HG03460 (cell line): Measurements from ENCODE around the gene TMCC3.
"Not testable (repeated sequence)": the region's sequence is repeated elsewhere in the genome, so short reads cannot be mapped to it uniquely, and the experiment has no call there.

Experiments used
- ATAC-seq: cut with Tn5 transposase; IDR thresholded peaks from one replicate; pipeline ENCODE4 v1.9.1; 2021; ENCODE audit not compliant: unreplicated experiment

TMCC3 gene

DNA sequence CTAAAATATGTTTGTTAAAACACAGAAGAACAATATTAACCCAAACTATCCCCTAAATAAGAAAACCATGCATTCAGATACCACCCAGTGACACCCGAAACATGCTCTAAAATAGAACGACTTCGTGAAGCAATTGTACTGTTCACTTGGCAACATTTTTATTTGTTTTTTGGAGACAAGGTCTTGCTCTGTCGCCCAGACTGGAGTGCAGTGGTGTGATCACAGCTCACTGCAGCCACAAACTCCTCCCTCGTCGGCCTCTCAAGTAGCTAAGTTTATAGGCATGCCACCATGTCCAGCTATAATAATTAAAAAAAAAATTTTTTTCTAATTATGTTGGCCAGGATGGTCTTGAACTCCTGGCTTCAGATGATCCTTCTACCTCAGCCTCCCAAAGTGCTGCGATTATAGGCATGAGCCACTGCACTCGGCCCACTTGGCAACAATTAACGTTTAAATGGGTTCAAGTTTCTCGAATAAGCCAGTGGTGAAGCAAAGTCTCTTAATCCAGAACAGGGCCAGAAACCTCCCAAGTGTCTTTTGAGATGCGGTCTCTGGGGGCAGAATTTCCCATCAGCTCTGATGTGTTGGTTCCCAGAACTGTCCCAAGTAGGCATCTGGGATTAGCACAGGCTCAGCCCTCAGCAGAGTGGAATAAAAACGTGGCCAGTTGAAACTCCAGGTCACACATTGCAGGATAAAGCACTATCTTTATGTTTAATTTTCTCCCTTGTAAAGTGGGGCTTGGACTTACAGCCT lies 74.5 kb downstream of the TMCC3 start:
- no peak for ATAC-seq

DNA sequence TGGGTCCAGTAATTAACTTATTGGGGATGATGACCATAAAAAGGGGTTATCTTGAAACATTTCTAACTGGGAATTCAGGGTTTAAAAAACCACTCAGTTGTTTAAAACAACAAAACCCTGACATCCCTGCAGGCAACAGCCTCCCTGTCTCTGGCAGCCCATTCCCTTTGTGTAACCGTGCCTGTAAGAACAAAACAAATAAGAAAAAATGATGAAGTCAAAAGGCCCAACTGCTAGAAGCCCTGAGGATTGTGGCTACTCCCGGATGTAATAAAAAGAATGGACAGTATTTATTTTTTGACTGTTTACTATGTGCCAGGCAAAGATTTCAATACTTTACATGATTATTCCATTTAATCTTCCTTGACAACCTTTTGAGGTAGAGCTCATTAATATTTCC lies 75.3 kb downstream of the TMCC3 start:
- ATAC-seq: no peak

DNA sequence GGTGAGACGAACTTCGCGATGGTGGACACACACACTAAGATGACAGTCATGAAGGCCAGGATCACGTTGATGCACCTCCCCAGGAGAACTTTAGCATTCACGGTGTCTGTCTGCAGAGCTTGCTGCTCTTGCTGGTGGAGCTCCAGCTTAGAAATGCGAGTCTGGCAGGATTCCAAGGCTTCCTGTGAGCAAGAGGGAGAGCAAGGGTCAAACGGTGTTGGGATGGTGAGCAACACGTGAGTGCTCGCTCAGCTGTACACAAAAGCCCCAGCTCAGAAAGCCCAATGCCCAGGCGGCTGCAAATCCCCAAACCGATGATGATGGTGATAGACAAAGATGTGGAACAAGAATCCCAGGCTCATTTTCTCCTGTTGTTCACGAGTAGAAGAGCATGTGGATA lies 78.8 kb downstream of the TMCC3 start:
- ATAC-seq: no peak

DNA sequence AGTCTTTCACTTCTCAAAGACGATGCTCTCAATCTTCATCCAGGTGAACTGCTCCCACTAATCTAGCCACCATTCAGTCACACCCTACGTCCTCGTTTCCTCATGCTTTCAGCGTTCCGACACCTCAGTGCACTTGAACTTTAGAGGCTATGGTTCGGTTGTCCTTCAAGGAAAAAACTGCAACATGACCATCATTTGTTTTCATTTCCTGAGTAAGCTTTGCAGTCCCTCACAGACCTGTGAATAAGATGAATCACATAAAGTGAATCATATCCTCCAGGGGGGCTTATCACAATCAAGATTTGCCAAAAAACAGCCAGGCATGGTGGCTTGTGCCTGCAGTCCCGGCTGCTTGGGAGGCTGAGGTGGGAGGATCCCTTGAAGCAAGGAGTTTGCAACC lies 80.2 kb downstream of the TMCC3 start:
- ATAC-seq: no peak

DNA sequence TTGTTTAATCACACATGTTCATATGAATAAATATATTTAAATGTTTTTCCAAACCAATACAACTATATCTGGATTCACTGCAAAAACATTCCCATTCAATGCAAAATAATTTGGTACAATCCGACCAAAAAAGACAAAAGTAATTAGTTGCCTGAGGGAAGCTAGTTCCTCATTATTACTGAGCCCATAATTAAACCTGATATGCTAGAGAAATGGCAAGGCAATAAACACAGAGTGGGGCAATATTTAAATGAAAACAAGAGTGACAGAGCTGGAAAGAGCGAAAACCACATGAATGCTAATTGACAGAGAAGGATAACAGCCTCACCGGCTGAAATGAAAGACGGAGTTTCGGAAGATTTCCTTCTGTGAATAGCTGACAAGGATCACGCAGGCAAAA lies 82.6 kb downstream of the TMCC3 start:
- ATAC-seq: no peak

DNA sequence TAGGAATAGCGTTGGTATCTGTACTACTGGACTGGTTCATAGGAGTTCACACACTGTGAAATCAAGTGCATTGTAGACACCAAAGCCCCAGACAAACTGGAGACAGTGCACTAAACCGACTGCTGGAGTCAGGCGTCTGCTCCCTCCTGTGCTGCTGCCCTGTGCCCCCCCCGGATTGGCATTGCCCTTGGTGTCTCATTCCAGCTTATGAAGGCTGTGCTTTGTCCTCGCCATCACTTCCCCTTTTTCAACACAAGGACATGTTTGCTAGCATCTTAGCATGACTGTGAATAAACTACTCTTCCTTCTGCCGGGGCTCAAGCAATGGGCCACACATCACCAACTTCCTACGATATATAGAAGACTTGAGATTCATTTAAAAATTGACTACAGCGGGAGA lies 84.0 kb downstream of the TMCC3 start:
- ATAC-seq: no peak

DNA sequence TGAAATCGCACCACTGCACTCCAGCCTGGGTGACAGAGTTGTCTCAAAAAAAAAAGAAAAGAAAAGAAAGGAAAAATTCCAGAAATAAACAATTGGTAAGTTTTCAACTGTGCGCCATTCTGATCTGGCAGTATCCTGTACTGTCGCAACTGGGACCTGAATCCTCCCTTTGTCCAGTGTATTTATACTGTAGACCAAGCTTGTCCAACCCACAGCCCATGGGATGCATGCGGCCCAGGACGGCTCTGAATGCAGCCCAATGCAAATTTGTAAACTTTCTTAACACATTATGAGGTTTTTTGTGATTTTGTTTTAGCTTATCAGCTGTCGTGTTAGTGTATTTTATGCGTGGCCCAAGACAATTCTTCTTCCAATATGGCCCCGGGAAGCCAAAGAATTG lies 84.7 kb downstream of the TMCC3 start:
- ATAC-seq: no peak

DNA sequence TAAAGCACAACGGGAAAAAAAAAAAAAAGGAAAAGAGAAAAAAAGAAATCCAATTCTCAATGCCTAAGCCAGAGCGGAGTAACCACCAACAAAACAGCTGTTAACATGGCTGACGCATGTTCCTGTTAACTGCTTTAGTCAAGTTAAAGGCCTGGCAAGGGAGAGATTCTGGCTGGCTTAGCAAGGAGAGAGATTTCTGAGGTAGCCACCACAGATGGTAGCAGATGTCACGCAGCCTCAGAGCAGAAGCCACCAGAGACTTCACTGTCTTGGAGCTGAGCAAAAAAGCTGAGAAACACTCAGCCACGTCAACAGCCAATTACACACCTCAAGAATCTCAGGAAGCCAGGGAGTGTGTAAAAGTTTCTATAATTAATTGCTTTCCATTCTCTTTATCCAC lies 87.1 kb downstream of the TMCC3 start:
- ATAC-seq: no peak

DNA sequence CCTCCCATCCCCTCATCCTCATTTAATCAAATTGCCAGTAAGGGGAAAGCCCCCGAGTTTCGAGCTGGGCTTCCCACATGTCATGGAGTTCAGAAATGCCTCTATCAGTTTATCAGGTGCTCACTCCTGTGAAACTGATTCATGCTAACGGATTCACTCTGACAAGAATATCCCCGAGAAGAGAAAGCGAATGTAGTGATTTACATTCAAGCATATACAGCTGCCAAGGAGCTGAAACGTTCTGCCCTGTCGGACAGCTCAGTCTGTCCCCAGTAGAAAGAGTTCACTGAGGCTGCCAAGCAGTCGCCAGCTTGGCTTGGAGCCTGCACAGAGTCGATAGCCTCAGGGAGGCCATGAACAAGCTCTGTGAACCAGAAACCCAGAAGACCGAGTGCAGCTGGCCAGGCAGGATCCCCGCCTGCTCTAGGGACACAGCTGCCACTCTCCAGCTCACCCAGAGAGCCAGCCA lies 88.4 kb downstream of the TMCC3 start:
- peak; percentile 77 for ATAC-seq

DNA sequence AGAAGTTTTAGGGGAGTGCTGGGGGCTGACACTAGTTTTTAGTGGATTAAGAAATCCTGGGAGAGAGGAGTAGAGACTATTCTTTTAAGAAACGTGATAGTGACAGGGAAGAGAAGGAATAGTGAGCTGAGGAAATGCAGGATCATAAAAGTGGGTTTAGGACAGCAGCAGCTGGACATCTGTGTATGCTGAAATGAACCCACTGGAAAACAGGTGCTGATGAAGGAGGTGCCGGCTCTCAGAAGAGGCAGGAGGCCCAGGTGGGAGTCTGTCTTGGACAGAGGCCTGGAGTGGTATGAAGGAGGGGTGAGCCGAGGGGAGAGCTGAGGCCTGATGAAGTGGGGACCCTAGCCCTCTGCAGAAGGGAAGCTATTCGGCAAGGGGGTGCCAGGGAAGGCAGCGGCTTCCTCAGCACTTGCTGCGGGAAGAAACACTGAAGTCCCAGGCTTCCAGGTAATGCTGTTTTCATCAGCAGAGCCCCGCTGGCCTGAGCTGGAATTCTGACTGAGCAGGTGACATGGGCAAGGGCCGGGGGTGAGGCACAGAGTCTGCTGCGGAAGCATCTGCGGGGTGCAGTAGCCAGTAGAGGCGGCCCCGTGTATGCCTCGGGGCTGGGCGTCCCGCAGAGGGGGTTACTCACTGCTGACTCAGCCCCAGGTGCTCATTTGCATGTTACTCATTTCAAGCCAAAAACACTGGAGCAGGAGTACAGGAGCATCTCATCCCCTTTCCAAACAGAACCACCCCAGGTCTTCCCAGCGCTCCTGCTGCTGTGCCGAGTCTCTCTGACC lies 89.7 kb downstream of the TMCC3 start:
- peak; percentile 65 for ATAC-seq

DNA sequence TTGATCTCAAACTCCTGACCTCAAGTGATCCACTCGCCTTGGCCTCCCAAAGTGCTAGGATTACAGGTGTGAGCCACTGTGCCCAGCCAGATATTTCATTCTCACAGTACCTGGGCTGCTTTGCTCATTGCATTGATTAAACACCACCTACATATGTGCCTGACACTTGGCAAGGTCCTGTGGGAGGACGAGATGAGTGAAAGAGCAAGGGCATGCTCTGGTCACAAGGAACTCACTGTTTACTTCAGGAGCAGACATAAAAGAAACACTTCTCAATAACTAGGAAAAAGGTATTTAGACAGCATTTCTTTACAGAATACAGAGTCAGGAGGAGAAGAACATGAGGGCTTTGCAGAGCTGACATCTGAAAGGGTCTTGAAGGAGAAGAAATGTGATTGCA lies 91.7 kb downstream of the TMCC3 start:
- ATAC-seq: no peak

DNA sequence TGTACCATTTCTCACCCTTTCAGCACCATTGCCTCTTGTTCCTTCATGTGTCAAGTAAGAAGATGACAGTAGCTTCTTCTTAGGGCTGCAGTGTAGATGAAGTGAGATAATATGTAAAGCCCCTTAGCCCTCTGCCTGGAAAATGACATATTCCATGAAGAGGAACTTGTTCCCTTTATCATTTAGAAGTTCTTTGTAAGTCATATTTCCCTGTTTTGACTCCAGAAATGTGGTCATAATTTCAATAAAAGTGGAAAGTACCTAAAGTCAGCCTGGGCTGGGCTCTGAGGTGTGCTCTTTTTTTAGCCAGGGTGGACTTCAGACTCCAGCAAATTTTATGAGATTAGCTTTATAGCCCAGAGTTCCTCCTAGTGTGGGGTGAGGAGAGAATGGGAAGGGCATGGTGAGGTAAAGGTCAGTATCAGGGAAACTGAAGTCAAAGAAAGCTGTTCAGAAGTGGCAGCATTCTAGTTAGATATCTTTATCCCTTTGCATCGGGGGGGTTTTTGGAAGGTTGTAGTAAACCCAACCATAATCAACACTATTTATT lies 92.5 kb downstream of the TMCC3 start:
- ATAC-seq: no peak

DNA sequence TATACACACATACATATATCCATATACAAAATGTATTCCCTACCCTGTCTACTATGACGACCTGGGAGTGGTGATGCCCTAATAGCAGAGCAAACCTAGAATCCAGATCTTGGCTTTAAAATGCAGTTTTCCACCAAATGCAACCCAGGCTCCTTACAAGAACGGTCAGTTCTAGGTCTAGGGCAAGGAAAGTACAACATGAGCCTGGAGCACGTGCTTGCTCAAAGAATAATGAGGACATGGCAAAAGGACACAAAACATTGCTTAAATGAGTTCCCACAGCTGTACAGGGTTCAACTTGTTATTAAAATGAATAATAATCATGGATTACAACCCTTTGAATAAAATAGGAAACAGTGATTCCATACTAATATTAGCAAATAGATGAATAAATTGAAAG lies 94.7 kb downstream of the TMCC3 start:
- no peak for ATAC-seq

DNA sequence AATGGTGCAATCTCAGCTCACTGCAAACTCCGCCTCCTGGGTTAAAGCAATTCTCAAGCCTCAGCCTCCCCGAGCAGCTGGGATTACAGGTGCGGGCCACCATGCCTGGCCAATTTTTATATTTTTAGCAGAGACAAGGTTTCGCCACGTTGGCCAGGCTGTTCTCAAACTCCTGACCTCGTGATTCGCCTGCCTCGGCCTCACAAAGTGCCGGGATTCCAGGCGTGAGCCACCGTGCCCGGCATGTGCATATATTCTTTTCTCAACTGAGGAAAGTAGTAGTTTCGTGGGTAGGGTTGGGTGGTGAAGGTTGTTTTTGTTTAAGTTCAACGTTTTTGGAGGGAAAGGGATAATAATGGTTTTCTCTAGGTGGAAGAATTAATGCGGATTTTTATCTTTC lies 96.5 kb downstream of the TMCC3 start:
- no peak for ATAC-seq

DNA sequence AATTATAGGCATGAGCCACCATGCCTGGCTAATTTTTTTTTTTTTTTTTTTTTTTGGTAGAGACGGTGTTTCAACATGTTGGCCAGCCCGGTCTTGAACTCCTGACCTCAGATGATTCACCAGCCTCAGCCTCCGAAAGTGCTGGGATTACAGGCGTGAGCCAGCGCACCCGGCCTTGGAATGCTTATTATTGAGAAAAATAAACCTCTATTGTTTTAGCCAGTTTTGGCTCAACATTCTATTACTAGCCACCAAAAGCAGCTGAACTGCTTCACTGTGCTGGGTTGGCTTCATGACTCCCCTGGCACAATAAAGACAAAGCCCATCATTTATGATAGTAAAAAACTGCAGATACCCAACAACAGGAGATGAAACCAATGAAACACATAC lies 97.2 kb downstream of the TMCC3 start:
- ATAC-seq: no peak

DNA sequence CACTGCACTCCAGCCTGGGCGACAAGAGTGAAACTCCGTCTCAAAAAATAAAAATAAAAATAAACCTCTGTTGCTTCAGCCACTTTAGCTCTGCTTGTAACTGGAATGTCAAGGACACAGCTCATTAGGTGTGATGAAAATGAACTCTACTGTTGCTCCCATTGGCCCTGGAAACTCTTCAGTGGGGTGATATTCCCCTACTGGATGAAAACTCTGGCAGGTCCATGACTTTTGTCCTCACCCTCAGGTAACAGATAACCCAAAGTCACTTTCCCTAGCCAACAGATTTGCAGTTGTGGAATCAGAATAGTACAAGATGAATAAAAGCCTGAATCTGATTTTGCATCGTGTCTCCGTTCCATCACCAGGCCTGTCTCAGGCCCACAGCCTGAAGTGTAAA lies 98.5 kb downstream of the TMCC3 start:
- ATAC-seq: no peak

DNA sequence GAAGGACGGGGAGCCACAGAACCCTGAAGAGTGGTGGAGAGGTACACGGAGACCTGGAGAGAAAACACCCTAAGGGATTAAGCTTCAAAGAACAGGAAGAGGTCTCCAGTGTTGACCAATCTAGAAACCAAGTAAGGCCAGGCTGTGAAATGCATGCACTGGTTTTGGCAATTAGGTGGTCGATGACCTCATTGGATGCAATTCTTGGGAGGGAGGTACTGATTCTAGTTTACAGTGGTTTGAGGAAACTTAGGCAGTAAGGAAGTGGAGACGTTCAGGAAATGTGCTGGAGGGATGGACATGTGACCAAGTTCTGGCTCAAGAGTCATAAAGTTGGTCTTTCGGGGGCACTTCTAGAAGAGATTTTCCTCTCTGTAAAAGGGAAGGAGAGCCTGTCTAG lies 99.4 kb downstream of the TMCC3 start:
- no peak for ATAC-seq

DNA sequence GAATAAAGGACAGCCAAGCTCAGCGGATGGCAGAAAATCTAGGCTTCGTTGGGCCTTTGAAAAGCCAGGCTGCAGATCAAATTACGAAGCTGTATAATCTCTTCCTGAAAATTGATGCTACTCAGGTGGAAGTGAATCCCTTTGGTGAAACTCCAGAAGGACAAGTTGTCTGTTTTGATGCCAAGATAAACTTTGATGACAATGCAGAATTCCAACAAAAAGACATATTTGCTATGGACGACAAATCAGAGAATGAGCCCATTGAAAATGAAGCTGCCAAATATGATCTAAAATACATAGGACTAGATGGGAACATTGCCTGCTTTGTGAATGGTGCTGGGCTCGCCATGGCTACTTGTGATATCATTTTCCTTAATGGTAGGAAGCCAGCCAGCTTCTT lies 101.5 kb downstream of the TMCC3 start:
- ATAC-seq: not testable (repeated sequence)

DNA sequence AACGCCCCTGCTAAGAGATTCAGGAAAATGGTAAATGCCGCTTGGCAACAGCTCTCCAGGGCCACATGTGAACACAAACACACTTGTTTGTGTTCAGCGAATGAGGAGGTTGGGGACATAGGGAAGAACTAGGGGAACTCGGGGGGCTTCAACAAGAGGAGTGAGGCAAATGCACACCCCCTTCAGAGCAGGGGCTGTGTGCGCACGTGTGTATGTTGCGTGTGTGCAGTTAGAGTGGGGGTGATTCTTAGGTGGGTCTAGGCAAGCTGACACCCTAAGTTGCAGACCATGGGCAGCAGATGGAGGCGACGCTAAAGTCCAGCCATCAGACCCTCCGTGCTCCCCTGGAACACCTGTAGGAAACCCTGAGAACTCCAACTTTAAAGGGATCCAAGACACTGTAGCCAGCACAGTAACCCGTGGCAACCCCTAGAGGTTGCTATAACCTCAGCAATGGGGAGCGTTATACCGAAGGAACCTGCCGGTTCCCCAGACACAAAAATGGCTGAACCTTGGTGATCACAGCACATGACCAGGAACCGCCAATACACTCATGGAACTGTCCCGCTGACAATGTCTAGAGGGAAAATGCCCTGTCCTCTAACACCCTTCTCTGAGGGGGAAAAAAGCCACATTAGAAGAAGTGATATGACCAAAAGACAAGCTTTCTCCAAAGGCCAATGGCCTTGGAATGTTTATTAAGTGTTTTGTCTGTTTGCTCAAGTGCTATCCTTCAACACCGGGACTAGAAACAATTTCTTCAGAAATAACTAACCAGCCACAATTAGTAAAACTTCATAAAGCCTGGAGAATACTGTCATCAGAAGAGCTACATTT lies 104.2 kb downstream of the TMCC3 start:
- ATAC-seq: no peak

DNA sequence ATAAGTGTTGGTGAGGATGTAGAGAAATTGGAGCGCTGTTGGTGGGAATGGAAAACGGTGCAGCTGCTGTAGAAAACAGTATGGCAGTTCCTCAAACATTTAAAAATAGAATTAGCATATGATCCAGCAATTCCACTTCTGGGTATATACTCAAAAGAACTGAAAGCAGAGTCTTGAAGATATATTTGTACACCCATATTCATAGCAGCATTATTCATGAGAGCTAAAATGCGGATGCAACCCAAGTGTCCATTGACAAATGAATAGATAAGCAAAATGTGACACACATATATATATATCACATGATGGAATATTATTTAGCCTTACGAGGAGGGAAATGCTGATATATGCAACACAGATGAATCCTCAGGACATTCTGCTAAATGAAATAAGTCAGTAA lies 106.0 kb downstream of the TMCC3 start:
- no peak for ATAC-seq

DNA sequence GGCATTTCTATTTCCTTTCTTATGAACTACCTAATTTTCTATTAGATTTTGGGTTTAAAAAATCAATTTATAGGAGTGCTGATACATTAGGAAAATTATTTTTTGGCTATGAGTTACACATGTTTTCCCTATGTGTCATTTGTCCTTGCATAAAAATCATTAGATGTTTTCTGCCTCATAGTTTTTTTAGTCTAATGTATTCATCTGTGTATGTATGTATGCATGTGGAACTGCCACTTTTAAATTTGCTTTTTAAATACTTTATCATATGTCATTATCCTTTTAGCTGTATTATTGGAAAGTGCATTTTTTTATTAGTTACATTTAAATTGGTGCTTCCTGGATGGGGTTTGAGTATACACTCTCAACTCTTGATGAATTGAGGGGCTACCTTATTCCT lies 112.0 kb downstream of the TMCC3 start:
- no peak for ATAC-seq
